ENCODE results near the gene SETDB1.

Gene SETDB1

DNA sequence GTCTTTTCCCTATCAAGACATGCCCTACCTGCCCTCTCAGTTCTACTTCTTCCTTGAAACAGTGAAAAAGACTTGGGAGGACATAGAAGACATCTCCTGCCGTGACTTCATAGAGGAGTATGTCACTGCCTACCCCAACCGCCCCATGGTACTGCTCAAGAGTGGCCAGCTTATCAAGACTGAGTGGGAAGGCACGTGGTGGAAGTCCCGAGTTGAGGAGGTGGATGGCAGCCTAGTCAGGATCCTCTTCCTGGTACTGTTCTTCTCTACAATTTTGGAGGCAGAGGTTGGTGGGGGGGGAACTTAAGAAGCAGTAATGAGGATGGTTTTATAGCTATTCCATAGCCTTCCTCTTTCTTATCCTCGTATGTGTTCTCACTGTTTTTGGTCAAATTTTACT, 18.7 kb downstream of the SETDB1 start:
- DNase-seq: no peak

GRCh38 chr1:150954708-150955107, 28.5 kb downstream of the SETDB1 start:
- no peak for DNase-seq

- DNase-seq: no peak
These were observed 29.1 kb downstream of the SETDB1 start for GRCh38 chr1:150955280-150955679.

DNA sequence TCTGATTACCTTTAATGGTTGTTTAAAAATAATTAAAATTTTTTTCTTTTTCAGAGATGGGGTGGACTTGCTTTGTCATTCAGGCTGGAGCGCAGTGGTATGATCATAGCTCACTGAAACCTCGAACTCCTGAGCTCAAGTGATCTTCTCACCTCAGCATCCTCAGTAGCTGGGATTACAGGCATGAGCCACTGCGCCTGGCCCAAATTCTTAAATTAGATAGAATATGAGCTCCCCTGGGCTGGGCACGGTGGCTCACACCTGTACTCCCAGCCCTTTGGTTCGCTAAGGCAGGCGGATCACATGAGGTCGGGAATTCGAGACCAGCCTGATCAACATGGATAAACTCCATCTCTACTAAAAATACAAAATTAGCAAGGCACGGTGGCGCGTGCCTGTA, 31.5 kb downstream of the SETDB1 start:
- DNase-seq: no peak

DNA sequence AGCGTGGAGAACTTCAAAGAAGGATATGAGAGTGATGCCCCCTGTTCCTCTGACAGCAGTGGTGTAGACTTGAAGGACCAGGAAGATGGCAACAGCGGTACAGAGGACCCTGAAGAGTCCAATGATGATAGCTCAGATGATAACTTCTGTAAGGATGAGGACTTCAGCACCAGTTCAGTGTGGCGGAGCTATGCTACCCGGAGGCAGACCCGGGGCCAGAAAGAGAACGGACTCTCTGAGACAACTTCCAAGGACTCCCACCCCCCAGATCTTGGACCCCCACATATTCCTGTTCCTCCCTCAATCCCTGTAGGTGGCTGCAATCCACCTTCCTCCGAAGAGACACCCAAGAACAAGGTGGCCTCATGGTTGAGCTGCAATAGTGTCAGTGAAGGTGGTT, 34.5 kb downstream of the SETDB1 start:
- DNase-seq: no peak

DNA sequence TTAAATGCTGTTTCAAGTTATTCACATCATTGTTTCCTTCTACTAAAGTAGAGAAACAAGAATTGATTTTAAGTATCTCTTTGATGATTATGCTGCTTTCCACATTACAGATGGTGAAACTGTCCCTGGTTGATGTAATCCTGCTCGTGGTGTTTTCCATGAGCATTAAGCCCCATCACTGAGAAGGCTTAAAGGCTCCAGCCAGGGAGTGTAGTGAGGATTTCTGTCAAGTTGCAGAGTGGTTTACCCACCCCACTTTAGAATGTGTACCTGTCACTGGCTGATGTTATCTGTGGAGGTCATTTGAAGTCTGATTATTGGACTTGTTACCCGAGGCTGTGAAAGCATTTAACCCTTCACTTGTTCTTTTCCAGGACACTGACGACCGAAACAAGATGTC, 35.6 kb downstream of the SETDB1 start:
- DNase-seq: no peak

- DNase-seq: no peak
These were observed 37.4 kb downstream of the SETDB1 start for GRCh38 chr1:150963321-150964163.

DNA sequence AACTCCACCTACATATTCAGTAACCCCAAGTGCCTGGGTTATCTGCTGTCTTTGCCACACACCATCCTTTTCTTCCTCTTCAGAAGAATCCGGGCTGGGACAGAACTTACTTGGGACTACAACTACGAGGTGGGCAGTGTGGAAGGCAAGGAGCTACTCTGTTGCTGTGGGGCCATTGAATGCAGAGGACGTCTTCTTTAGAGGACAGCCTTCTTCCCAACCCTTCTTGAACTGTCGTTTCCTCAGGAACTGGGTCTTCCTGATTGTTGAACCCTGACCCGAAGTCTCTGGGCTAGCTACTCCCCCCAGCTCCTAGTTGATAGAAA, 38.0 kb downstream of the SETDB1 start:
- no peak for DNase-seq

DNA sequence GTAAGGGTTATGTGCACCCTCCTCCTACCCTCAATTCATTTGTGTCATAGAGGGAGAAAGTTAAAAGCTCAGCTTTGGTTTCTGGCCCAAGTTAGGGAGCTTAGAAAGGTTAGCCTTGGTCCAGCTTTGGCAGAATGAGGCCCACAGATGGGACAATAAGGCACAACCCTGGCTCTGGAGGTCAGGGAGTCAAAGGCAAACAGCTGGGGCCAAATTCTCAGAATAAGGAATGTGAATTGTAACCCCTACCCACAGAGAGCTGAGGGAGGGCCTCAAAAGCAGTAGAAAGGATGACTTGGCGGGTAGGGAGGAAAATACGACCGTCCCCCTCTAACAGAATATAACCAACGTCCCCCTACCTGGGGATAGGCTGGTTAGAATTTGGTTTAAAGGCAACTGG, 39.4 kb downstream of the SETDB1 start:
- DNase-seq: no peak

DNA sequence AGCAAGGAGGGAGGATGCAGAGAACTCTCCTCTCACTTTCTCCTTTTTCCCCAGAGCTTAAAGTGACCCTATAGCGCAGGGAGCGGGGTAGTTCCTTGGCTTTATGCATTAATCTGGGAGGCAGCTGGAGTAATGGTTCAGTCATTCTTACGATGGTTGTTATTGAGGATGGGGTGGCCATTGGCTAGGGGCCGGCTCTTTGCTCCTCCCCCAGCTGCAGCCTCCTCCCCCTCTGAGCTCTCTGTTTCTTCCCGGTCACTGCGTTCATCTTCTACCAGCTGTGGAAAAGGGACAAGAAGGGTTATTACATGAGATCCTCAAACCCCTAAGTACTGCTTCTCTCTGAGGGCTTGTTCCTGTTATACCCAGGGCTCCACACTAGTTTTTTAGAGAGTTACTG, 39.8 kb downstream of the SETDB1 start:
- DNase-seq: no peak

- no peak for DNase-seq
These were observed 41.8 kb downstream of the SETDB1 start for GRCh38 chr1:150967936-150968335.

DNA sequence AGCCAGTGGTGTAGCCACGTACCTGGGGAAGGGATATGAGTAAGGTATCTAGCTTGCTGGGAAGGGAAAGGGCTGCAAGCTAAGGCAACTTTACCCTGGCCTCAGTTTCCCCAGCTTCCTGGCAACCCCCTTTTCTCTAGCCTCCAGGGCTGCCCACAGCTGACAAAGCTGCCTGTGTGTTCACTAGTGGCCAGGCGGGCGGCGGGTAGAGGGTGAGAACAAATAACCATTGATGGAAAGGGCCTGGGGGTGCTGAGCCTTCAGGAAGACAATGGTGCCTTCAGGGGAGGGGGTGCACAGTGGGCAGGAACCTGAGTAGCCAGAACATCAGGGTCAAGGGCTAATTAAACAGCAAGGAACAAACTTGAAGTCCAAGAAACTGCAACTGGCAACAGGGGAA, 42.3 kb downstream of the SETDB1 start:
- no peak for DNase-seq

GRCh38 chr1:150969626-150970025, 43.5 kb downstream of the SETDB1 start:
- DNase-seq: no peak

DNA sequence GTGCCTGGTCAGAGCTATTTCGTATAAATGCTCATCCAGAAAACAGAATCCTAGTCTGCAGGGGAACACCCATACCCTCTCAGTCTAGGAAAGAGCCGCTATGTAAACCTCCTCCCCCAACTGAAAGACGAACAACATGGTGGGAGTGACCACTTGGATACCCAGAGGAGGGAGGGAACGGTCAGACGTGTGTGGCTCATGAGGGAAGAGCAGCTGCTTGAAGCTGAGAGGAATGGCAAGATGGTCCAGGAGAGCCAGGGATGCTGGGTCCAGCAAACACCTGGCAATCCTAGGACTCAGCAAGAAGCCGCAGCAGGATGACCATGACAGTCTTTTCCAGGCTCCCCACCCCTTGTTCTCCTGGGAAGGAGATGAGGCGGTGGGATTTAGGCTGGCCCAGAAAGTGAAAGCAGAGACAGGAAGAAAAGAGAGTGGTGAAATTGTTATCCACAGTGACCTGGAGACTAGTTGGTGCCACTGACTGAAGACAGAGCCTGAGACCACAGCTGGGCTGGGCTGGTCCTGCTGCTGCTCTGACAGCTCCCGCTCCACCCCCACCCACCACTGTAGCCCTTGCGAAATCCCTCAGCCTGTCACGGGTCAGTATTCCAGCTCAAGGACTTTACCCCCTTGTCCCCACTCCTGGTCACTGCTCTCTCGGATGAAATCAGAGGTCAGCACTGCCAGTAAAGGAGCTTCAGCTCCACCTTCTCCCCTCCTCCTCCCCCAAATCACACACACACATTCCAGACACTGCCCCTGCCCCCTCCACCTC, 44.8 kb downstream of the SETDB1 start:
- no peak for DNase-seq

- DNase-seq: no peak
These were observed 45.6 kb downstream of the SETDB1 start for GRCh38 chr1:150971583-150972416.

- DNase-seq: no peak
These were observed 46.3 kb downstream of the SETDB1 start for GRCh38 chr1:150972417-150972940.

DNA sequence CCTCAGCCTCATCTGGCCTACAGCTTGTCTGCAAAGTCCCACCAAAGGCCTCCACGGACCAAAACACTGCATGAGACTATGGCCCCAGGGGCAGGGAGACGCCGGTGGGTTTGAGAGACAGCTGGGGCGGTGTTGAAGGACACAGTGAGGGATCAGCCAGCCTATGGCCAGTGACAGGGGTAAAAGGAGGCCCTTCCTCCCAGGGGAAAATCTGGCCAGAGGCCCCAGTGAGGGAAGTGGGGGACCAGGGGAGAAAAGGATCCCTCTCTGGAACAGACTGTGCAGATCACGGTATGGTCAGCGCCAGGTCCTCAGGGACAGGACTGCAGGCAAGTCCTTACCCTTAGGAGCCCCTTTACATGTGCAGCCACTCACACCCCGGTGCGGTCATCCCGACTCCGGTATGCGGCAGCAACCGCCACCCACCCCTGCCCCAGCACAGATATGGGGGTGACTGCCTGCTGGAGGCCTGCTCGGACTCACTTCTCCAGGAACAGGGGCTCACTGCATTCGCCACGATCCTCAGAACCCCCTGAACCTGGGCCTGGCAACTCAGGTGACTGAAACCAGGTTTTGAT, 47.2 kb downstream of the SETDB1 start:
- DNase-seq: peak; percentile 30

- peak; percentile 48 for DNase-seq
These were observed 47.8 kb downstream of the SETDB1 start for GRCh38 chr1:150973836-150974579.

- peak; percentile 72 for DNase-seq
These were observed 48.7 kb downstream of the SETDB1 start, which contains the start of gene CERS2 for GRCh38 chr1:150974580-150975478. CERS2 (minus strand) TSS chr1:150974835; CDS start chr1:150969090, 5,745 bp downstream.

DNA sequence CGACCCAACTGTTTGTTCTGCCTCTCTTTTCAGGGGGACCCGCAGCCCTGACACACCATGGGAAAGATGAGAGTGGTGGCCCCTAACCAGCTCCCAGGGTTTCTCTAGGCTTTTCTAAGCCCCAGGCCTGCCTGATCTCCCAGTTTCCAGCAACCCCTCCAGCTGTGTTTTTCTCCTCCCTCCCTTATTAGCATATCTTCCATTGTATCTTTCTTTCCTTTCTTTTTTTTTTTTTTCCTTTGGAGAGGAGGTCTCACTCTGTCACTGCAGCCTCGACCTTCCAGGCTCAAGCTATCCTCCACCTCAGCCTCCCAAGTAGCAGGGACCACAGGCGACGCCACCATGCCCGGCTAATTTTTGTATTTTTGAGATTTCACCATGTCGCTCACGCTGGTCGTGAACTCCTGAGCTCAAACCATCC, 50.2 kb downstream of the SETDB1 start:
- no peak for DNase-seq

Measured in activated naive CD4-positive, alpha-beta T cell treated with Interleukin-2 at 50 U/mL for 16 hours (primary cell).